SK-N-SH (cell line): ENCODE results near the gene FOXK2. TPM values are rescaled to one million over a fixed set of nuclear protein-coding genes. Genes with fewer than 3 reads are reported as not detected.

Source experiments
- CTCF ChIA-PET: fragments of 300-600, 350-600 bp; formaldehyde crosslinking; extraction: SDS; loops from one replicate; lab custom pipeline; 2021; lab: Yijun Ruan, JAX
- POLR2A ChIA-PET: fragments of 350-600 bp; sonication (Branson Sonifier 250); formaldehyde crosslinking; extraction: SDS; loops from one replicate; lab custom pipeline; 2020; ENCODE audit warnings: antibody characterized with exemption, inconsistent platforms; lab: Yijun Ruan, JAX
- DNase-seq: peaks from one replicate; pipeline ENCODE4 v3.0.0; 2012
- H2AFZ ChIP-seq: fragments of 200-600 bp; sonication (generic); 2 replicates; pipeline ENCODE4 v1.8.1; 2016; ENCODE audit warnings: antibody characterized with exemption, mild to moderate bottlenecking, low read depth
- H3F3A ChIP-seq: fragments of 200-600 bp; sonication (generic); replicated peaks from 2 replicates; pipeline ENCODE3; 2016; ENCODE audit warnings: antibody characterized with exemption, mild to moderate bottlenecking; ENCODE audit not compliant: insufficient read depth
- H3K27ac ChIP-seq, 2 experiments: fragments of 200-500 bp in 1 of 2; fragments of 200-600 bp in 1 of 2; sonication (Bioruptor generic) in 1 of 2; sonication (generic), shearing (Covaris generic) in 1 of 2; 2 replicates each; pipeline versions ENCODE4 v1.5.1 to v1.6.1; 2014 to 2016; ENCODE audit warnings: low read depth in 2 of 2, inconsistent platforms in 1 of 2, low read length in 1 of 2, mild to moderate bottlenecking in 1 of 2, mixed read lengths in 1 of 2
- H3K27me3 ChIP-seq: fragments of 200-600 bp; sonication (generic), shearing (Covaris generic); 2 replicates; pipeline ENCODE4 v1.6.1; 2016; ENCODE audit warnings: mixed run types; ENCODE audit not compliant: insufficient read depth
- H3K36me3 ChIP-seq, 2 experiments: fragments of 200-500 bp in 1 of 2; fragments of 200-600 bp in 1 of 2; sonication (Bioruptor generic) in 1 of 2; sonication (generic) in 1 of 2; replicated peaks in 1 of 2; 2 replicates each; pipeline versions ENCODE3 to v1.5.1; 2014 to 2016; ENCODE audit warnings: low read length in 1 of 2, mild to moderate bottlenecking in 1 of 2; ENCODE audit not compliant: insufficient read depth in 2 of 2, control insufficient read depth in 1 of 2
- H3K4me1 ChIP-seq, 2 experiments: fragments of 200-500 bp in 1 of 2; fragments of 200-600 bp in 1 of 2; sonication (Bioruptor generic) in 1 of 2; sonication (generic), shearing (Covaris generic) in 1 of 2; 2 replicates each; pipeline versions ENCODE4 v1.5.1 to v1.6.1; 2014 to 2016; ENCODE audit warnings: low read depth in 1 of 2, low read length in 1 of 2, mixed run types in 1 of 2; ENCODE audit not compliant: insufficient read depth in 2 of 2, control insufficient read depth in 1 of 2
- H3K4me2 ChIP-seq: fragments of 200-600 bp; sonication (generic), shearing (Covaris generic); 2 replicates; pipeline ENCODE4 v1.6.1; 2017; ENCODE audit warnings: mixed run types
- H3K4me3 ChIP-seq, 2 experiments: fragments of 200-500 bp in 1 of 2; fragments of 200-600 bp in 1 of 2; sonication (Bioruptor generic) in 1 of 2; sonication (generic), shearing (Covaris generic) in 1 of 2; 2 replicates each; pipeline versions ENCODE4 v1.5.1 to v1.8.1; 2014 to 2016; ENCODE audit warnings: low read depth in 2 of 2, inconsistent platforms in 1 of 2, low read length in 1 of 2, mild to moderate bottlenecking in 1 of 2, mixed read lengths in 1 of 2, moderate library complexity in 1 of 2
- H3K79me2 ChIP-seq: fragments of 200-600 bp; sonication (generic); 2 replicates; pipeline ENCODE4 v1.8.1; 2017; ENCODE audit warnings: mild to moderate bottlenecking; ENCODE audit not compliant: insufficient read depth
- H3K9ac ChIP-seq: fragments of 200-600 bp; sonication (generic); 2 replicates; pipeline ENCODE4 v1.6.1; 2017; ENCODE audit warnings: mixed run types
- H3K9me2 ChIP-seq: fragments of 200-600 bp; sonication (generic); 2 replicates; pipeline ENCODE4 v1.6.1; 2017; ENCODE audit warnings: mixed run types
- H3K9me3 ChIP-seq: fragments of 200-600 bp; sonication (generic); 2 replicates; pipeline ENCODE4 v1.6.1; 2017; ENCODE audit warnings: mixed run types, mild to moderate bottlenecking, moderate library complexity
- H4K20me1 ChIP-seq: fragments of 200-600 bp; sonication (generic); 2 replicates; pipeline ENCODE4 v1.6.1; 2017; ENCODE audit warnings: mild to moderate bottlenecking, mixed run types; ENCODE audit not compliant: insufficient read depth
- ELF1 ChIP-seq: IDR thresholded peaks from 2 replicates; pipeline ENCODE4 v1.4.0; 2012
- EP300 ChIP-seq, 2 experiments: IDR thresholded peaks; 2 replicates each; pipeline versions ENCODE4 v1.4.0 to v1.6.1; 2012; ENCODE audit warnings: borderline replicate concordance in 1 of 2, low read depth in 1 of 2, low read length in 1 of 2
- EZH2phosphoT487 ChIP-seq: fragments of 200-600 bp; sonication (generic); IDR thresholded peaks from 2 replicates; pipeline ENCODE4 v1.6.1; 2017; ENCODE audit warnings: low read depth, mixed run types, mild to moderate bottlenecking, antibody characterized with exemption, moderate library complexity, borderline replicate concordance
- FOSL2 ChIP-seq: IDR thresholded peaks from 2 replicates; pipeline ENCODE4 v1.4.0; 2012; ENCODE audit warnings: low read depth, mild to moderate bottlenecking, moderate library complexity, borderline replicate concordance
- FOXM1 ChIP-seq: IDR thresholded peaks from 2 replicates; pipeline ENCODE4 v1.4.0; 2012; ENCODE audit warnings: low read depth, mild to moderate bottlenecking
- GATA2 ChIP-seq: sonication (generic); formaldehyde crosslinking; IDR thresholded peaks from 2 replicates; pipeline ENCODE4 v1.5.0; 2020; ENCODE audit warnings: mild to moderate bottlenecking, missing genetic modification reagents
- JUND ChIP-seq: IDR thresholded peaks from 2 replicates; pipeline ENCODE4 v1.4.0; 2012
- MAX ChIP-seq: IDR thresholded peaks from 2 replicates; pipeline ENCODE4 v1.4.0; 2012; ENCODE audit warnings: low read depth
- MEF2A ChIP-seq: IDR thresholded peaks from 2 replicates; pipeline ENCODE4 v1.4.0; 2012; ENCODE audit warnings: low read depth, borderline replicate concordance
- NFIC ChIP-seq: IDR thresholded peaks from 2 replicates; pipeline ENCODE4 v1.4.0; 2012; ENCODE audit warnings: borderline replicate concordance
- NRF1 ChIP-seq: IDR thresholded peaks from 2 replicates; pipeline ENCODE4 v1.6.1; 2012; ENCODE audit warnings: low read depth, mild to moderate bottlenecking, low read length
- POLR2AphosphoS5 ChIP-seq: IDR thresholded peaks from 2 replicates; pipeline ENCODE4 v1.6.1; 2012; ENCODE audit warnings: low read depth, low read length
- RAD21 ChIP-seq: IDR thresholded peaks from 2 replicates; pipeline ENCODE4 v1.6.1; 2012; ENCODE audit warnings: mild to moderate bottlenecking, low read length
- RXRA ChIP-seq: IDR thresholded peaks from 2 replicates; pipeline ENCODE4 v1.4.0; 2012; ENCODE audit warnings: low read depth, mild to moderate bottlenecking, borderline replicate concordance
- SIN3A ChIP-seq: IDR thresholded peaks from 2 replicates; pipeline ENCODE4 v1.6.1; 2012; ENCODE audit warnings: low read depth, mild to moderate bottlenecking, low read length, moderate library complexity, borderline replicate concordance
- TCF12 ChIP-seq: IDR thresholded peaks from 2 replicates; pipeline ENCODE4 v1.4.0; 2012
- TEAD4 ChIP-seq: IDR thresholded peaks from 2 replicates; pipeline ENCODE4 v1.4.0; 2012; ENCODE audit warnings: mild to moderate bottlenecking, borderline replicate concordance; ENCODE audit not compliant: insufficient read depth
- USF1 ChIP-seq: IDR thresholded peaks from 2 replicates; pipeline ENCODE4 v1.4.0; 2012; ENCODE audit warnings: low read depth, borderline replicate concordance
- whole genome bisulfite sequencing: methylation state at CpG from one replicate; pipeline ENCODE4 v1.1.6; 2017; ENCODE audit warnings: low lambda C conversion rate; 5-methylcytosine and 5-hydroxymethylcytosine counted together
- polyA plus RNA-seq, 3 experiments: library from polyadenylated mRNA; depleted of rRNA; stranded (reverse); fragments of >200 nt; gene quantifications; 2 replicates each; pipeline ENCODE4 v1.2.3, GENCODE V29; 2012
- TF ChIP-seq, protein P1 (sequence below): IDR thresholded peaks from 2 replicates; pipeline ENCODE4 v1.6.1; 2012; ENCODE audit warnings: mild to moderate bottlenecking, low read depth, low read length, moderate library complexity
- TF ChIP-seq, protein P2 (sequence below): IDR thresholded peaks from 2 replicates; pipeline ENCODE4 v1.4.0; 2012; ENCODE audit warnings: low read depth, borderline replicate concordance

The FOXK2 gene
- polyA plus RNA-seq, 1 of the 3 experiments (the other 2 are of a cell fraction) = 36.4 TPM

DNA sequence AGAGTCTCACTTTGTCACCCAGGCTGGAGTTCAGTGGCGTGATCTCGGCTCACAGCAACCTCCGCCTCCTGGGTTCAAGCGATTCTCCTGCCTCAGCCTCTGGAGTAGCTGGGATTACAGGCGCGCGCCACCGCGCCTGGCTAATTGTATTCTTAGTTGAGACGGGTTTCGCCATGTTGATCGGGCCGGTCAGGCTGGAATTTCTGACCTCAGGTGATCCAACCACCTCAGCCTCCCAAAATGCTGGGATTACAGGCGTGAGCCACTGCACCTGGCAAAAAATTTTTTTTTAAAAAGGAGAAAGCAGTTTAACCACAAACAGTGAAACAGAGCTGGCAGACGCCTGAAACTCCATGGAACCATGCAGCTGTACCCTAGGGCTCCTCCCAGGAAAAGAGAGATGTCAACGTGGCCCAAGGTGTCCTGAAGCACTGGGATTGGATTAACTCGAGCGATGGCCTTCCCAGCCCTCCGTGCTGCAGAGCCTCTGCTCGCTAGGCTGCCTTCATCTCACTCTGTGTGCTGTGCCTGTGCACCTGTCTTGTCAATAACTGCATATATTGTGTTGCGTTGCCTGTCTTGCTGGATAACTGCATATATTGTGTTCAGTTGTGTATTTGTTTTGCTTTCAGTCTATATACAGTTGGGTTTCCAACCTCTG lies 29.6 kb upstream of the FOXK2 start:
- H3K9me2 ChIP-seq = no peaks in the 10 kb centered on the region
- no peak for TF ChIP-seq TEAD4
- no peak for TF ChIP-seq RAD21
- TF ChIP-seq NFIC = no peak
- no peak for TF ChIP-seq GATA2
- TF ChIP-seq RXRA = no peak
- no peak for TF ChIP-seq TCF12
- TF ChIP-seq, protein P1, sequence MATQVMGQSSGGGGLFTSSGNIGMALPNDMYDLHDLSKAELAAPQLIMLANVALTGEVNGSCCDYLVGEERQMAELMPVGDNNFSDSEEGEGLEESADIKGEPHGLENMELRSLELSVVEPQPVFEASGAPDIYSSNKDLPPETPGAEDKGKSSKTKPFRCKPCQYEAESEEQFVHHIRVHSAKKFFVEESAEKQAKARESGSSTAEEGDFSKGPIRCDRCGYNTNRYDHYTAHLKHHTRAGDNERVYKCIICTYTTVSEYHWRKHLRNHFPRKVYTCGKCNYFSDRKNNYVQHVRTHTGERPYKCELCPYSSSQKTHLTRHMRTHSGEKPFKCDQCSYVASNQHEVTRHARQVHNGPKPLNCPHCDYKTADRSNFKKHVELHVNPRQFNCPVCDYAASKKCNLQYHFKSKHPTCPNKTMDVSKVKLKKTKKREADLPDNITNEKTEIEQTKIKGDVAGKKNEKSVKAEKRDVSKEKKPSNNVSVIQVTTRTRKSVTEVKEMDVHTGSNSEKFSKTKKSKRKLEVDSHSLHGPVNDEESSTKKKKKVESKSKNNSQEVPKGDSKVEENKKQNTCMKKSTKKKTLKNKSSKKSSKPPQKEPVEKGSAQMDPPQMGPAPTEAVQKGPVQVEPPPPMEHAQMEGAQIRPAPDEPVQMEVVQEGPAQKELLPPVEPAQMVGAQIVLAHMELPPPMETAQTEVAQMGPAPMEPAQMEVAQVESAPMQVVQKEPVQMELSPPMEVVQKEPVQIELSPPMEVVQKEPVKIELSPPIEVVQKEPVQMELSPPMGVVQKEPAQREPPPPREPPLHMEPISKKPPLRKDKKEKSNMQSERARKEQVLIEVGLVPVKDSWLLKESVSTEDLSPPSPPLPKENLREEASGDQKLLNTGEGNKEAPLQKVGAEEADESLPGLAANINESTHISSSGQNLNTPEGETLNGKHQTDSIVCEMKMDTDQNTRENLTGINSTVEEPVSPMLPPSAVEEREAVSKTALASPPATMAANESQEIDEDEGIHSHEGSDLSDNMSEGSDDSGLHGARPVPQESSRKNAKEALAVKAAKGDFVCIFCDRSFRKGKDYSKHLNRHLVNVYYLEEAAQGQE = no peak
- no peak for TF ChIP-seq POLR2AphosphoS5
- no peak for TF ChIP-seq EZH2phosphoT487
- no peak for TF ChIP-seq NRF1
- no peak overlapping the region for H3K4me3 ChIP-seq
- no peaks in the 10 kb centered on the region for H3K9me3 ChIP-seq
- no peak for DNase-seq
- no peak overlapping the region for H3K27ac ChIP-seq
- H3K27me3 ChIP-seq = no peaks in the 10 kb centered on the region
- 0 out of 2 replicates have a peak, but pooled peaks cover 3% of the 10 kb centered on the region for H4K20me1 ChIP-seq
- 94% methylated on average over 21 of the region's 21 CpGs for WGBS
- no peaks in the 10 kb centered on the region for H3K79me2 ChIP-seq
- peaks cover 24 to 25% of the 10 kb centered on the region in 2 experiments for H3K36me3 ChIP-seq
- CTCF ChIA-PET = interaction anchor here (0.8 to 1.6 kb wide), 6 partner anchors 13 to 60 kb away, joined by 3 to 4 read pairs (median 3); partner anchors contain the start of gene FOXK2
- POLR2A ChIA-PET = interaction anchor here (0.6 to 0.7 kb wide), 2 partner anchors 33 to 272 kb away, joined by 4 read pairs; no protein-coding TSS in a partner anchor
- no peak overlapping the region for H3K9ac ChIP-seq
- peaks cover 43% of the 10 kb centered on the region for H3F3A ChIP-seq
- no peak overlapping the region for H3K4me2 ChIP-seq
- peaks cover 8 to 9% of the 10 kb centered on the region in 2 experiments; a peak in 2 of 4 replicates for H3K4me1 ChIP-seq
- no peak overlapping the region for H2AFZ ChIP-seq

- no peak overlapping the region for H3K27ac ChIP-seq
- H3K4me1 ChIP-seq = peaks cover 8 to 9% of the 10 kb centered on the region in 2 experiments; a peak in 2 of 4 replicates
- H3K36me3 ChIP-seq = peaks cover 18 to 20% of the 10 kb centered on the region in 2 experiments
- no peak overlapping the region for H3K4me2 ChIP-seq
- ChIA-PET CTCF (interaction anchor here (0.5 to 5.6 kb wide), 2 partner anchors 11 to 471 kb away, joined by 3 to 35 read pairs; no protein-coding TSS in a partner anchor), POLR2A (no interaction called here)
- peaks cover 46% of the 10 kb centered on the region for H3F3A ChIP-seq
- H4K20me1 ChIP-seq = 0 out of 2 replicates have a peak, but pooled peaks cover 3% of the 10 kb centered on the region
- H2AFZ ChIP-seq = no peak overlapping the region
- no peak overlapping the region for H3K4me3 ChIP-seq
- no peaks in the 10 kb centered on the region for H3K9me3 ChIP-seq
- H3K27me3 ChIP-seq = no peaks in the 10 kb centered on the region
- H3K9me2 ChIP-seq = no peaks in the 10 kb centered on the region
- 94% methylated on average over 21 of the region's 25 CpGs for WGBS
- H3K79me2 ChIP-seq = no peaks in the 10 kb centered on the region
- no peak for DNase-seq
- no peak overlapping the region for H3K9ac ChIP-seq
- no peak for TF ChIP-seq FOSL2
- TF ChIP-seq EP300 (IDR thresholded peaks at IDR 0.05; ENCODE audit: borderline replicate concordance in 1 of 2, low read depth in 1 of 2, low read length in 1 of 2) = no peak
- TF ChIP-seq, protein P2, sequence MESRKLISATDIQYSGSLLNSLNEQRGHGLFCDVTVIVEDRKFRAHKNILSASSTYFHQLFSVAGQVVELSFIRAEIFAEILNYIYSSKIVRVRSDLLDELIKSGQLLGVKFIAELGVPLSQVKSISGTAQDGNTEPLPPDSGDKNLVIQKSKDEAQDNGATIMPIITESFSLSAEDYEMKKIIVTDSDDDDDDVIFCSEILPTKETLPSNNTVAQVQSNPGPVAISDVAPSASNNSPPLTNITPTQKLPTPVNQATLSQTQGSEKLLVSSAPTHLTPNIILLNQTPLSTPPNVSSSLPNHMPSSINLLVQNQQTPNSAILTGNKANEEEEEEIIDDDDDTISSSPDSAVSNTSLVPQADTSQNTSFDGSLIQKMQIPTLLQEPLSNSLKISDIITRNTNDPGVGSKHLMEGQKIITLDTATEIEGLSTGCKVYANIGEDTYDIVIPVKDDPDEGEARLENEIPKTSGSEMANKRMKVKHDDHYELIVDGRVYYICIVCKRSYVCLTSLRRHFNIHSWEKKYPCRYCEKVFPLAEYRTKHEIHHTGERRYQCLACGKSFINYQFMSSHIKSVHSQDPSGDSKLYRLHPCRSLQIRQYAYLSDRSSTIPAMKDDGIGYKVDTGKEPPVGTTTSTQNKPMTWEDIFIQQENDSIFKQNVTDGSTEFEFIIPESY = no peak
- no peak for TF ChIP-seq POLR2AphosphoS5
- TF ChIP-seq EZH2phosphoT487 = no peak
- no peak for TF ChIP-seq JUND
- TF ChIP-seq ELF1 = no peak
- TF ChIP-seq USF1 = no peak
- TF ChIP-seq SIN3A = no peak
- TF ChIP-seq NFIC = no peak
- no peak for TF ChIP-seq RAD21
- TF ChIP-seq FOXM1 = no peak
- no peak for TF ChIP-seq MAX
- TF ChIP-seq MEF2A = no peak
These were observed 28.9 kb upstream of the FOXK2 start for GRCh38 chr17:82490512-82491195.
